ENCODE results near the gene DUSP14.

DUSP14 gene

GRCh38 chr17:37490638-37491614, 1.2 kb downstream of the DUSP14 start:
- no peak for DNase-seq (ENCODE audit: low spot score)
- in situ Hi-C loops (cut with MboI; ENCODE audit: low sequenced_read_pairs, unreplicated experiment) = no loop called here
- TF ChIP-seq CTCF (IDR thresholded peaks at IDR 0.05; ENCODE audit: borderline replicate concordance, control extremely low read depth, extremely low read depth, insufficient read depth, missing control alignments) = no peak

GRCh38 chr17:37492167-37492566, 2.5 kb downstream of the DUSP14 start:
- in situ Hi-C loops (cut with MboI; ENCODE audit: low sequenced_read_pairs, unreplicated experiment) = no loop called here
- TF ChIP-seq CTCF (IDR thresholded peaks at IDR 0.05; ENCODE audit: borderline replicate concordance, control extremely low read depth, extremely low read depth, insufficient read depth, missing control alignments) = no peak
- DNase-seq (ENCODE audit: low spot score) = no peak

- no peak for DNase-seq (ENCODE audit: low spot score)
- no peak for TF ChIP-seq CTCF (IDR thresholded peaks at IDR 0.05; ENCODE audit: borderline replicate concordance, control extremely low read depth, extremely low read depth, insufficient read depth, missing control alignments)
- in situ Hi-C loops (cut with MboI; ENCODE audit: low sequenced_read_pairs, unreplicated experiment) = no loop called here
Observed at GRCh38 chr17:37493249-37494027, 3.7 kb downstream of the DUSP14 start.

- DNase-seq (ENCODE audit: low spot score) = no peak
- in situ Hi-C loops (cut with MboI; ENCODE audit: low sequenced_read_pairs, unreplicated experiment) = no loop called here
- TF ChIP-seq CTCF (IDR thresholded peaks at IDR 0.05; ENCODE audit: borderline replicate concordance, control extremely low read depth, extremely low read depth, insufficient read depth, missing control alignments) = no peak
Observed at GRCh38 chr17:37494401-37494831, 4.7 kb downstream of the DUSP14 start.

DNA sequence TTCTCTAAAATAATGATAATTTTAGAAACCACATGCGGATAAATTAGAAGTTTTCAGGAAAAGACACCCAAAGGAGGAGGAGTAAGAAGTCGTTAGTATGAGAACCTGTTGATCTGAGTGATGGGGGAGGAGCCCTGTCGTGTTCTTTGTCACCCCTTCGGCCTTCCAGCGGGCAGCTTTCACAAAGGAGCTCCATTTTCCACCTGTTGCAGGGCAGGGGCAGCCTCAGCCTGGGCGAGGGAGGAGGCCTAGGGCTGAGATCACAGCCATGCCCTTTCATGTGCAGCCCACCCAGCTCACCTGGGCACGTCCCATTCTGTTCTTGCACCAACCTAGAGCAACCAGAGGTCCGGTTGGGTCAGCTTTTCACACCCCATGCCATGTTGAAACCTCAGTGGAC, 5.3 kb downstream of the DUSP14 start:
- in situ Hi-C loops (cut with MboI; ENCODE audit: low sequenced_read_pairs, unreplicated experiment) = no loop called here
- no peak for TF ChIP-seq CTCF (IDR thresholded peaks at IDR 0.05; ENCODE audit: borderline replicate concordance, control extremely low read depth, extremely low read depth, insufficient read depth, missing control alignments)
- no peak for DNase-seq (ENCODE audit: low spot score)

GRCh38 chr17:37500378-37500777, 10.7 kb downstream of the DUSP14 start:
- TF ChIP-seq CTCF (IDR thresholded peaks at IDR 0.05; ENCODE audit: borderline replicate concordance, control extremely low read depth, extremely low read depth, insufficient read depth, missing control alignments) = no peak
- in situ Hi-C loops (cut with MboI; ENCODE audit: low sequenced_read_pairs, unreplicated experiment) = no loop called here
- no peak for DNase-seq (ENCODE audit: low spot score)

All from GM13976 (cell line).